ACC112 (cell line): Measurements from ENCODE around the gene MTERF4.
"Not testable (repeated sequence)": the region's sequence is repeated elsewhere in the genome, so short reads cannot be mapped to it uniquely, and the experiment has no call there.

Experiments used
- H2AFZ ChIP-seq: fragments of 200-600 bp; sonication (generic); one replicate; pipeline ENCODE4 v1.6.0; 2017; ENCODE audit warnings: antibody characterized with exemption, low read length; ENCODE audit not compliant: unreplicated experiment
- H3K27ac ChIP-seq: fragments of 200-600 bp; sonication (generic); 2 replicates; pipeline ENCODE4 v1.5.1; 2014; ENCODE audit warnings: low read depth, mild to moderate bottlenecking, antibody characterized with exemption, low read length, moderate library complexity
- H3K27me3 ChIP-seq: fragments of 200-600 bp; sonication (generic); 2 replicates; pipeline ENCODE4 v1.6.1; 2014; ENCODE audit warnings: mild to moderate bottlenecking, antibody characterized with exemption, low read length, moderate library complexity, mixed read lengths; ENCODE audit not compliant: insufficient read depth
- H3K36me3 ChIP-seq: fragments of 200-600 bp; sonication (generic); 2 replicates; pipeline ENCODE4 v1.6.1; 2016; ENCODE audit warnings: mild to moderate bottlenecking, antibody characterized with exemption, low read length, moderate library complexity, mixed read lengths; ENCODE audit not compliant: insufficient read depth
- H3K4me1 ChIP-seq: fragments of 200-600 bp; sonication (generic); one replicate; pipeline ENCODE4 v1.6.1; 2016; ENCODE audit warnings: low read length, mixed read lengths; ENCODE audit not compliant: insufficient read depth, unreplicated experiment, control insufficient read depth
- H3K4me3 ChIP-seq: fragments of 200-600 bp; sonication (generic); 2 replicates; pipeline ENCODE4 v1.5.1; 2014; ENCODE audit warnings: mild to moderate bottlenecking, low read depth, low read length
- H3K79me2 ChIP-seq: fragments of 200-600 bp; sonication (generic); one replicate; pipeline ENCODE4 v1.6.0; 2016; ENCODE audit warnings: low read length; ENCODE audit not compliant: control insufficient read depth, unreplicated experiment, insufficient read depth

Gene MTERF4

DNA sequence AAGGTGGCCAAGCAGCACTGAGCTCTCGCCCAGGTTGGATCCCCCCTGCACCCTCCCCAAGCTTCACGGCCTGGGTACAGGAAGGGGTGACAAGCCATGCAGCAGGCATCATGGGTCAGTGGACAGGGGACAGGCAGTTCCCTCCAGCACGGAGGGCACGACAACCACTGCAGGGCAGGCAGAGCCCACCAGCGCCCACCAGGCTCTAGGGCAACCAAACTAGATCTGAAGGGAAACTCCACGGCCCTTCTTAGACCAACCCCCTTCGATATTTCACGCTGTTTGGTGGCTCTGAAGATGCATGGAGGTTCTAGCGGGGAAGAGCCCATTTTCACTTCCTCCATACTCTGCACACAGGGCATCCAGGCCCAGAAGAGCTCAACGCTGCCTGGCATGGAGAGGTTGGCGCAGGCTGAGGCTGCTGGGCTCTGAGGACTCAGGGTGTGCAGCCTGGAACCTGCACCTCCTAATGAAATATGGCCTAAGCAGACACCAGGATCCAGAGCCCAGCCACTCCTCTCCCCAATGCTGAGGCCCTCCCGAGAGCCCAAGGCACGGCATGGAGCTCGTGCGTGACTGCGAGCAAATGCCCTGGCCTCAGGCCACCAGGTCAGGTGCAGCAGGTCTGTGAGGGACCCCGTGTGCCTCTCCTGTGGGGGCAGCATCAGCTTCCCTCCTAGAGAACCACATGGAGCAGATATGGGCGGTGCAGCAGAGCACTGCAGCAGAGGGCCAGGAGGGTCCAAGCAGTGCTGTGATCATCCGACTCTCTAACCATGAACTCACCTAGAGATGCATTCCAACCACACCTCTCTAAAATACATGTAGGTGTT, 8.7 kb upstream of the MTERF4 start:
- Histone ChIP-seq H3K27ac (no peak overlapping the region), H3K36me3 (no peaks in the 10 kb centered on the region), H2AFZ (no peak overlapping the region), H3K4me1 (no peaks in the 10 kb centered on the region), H3K79me2 (no peaks in the 10 kb centered on the region), H3K4me3 (no peak overlapping the region), H3K27me3 (no peaks in the 10 kb centered on the region)

GRCh38 chr2:241110089-241110606, 8.1 kb upstream of the MTERF4 start:
- no peaks in the 10 kb centered on the region for H3K4me1 ChIP-seq
- no peaks in the 10 kb centered on the region for H3K36me3 ChIP-seq
- no peak overlapping the region for H3K27ac ChIP-seq
- H3K27me3 ChIP-seq, result no peaks in the 10 kb centered on the region
- no peak overlapping the region for H2AFZ ChIP-seq
- H3K4me3 ChIP-seq, result no peak overlapping the region
- H3K79me2 ChIP-seq, result no peaks in the 10 kb centered on the region

GRCh38 chr2:241109210-241110088, 7.4 kb upstream of the MTERF4 start:
- no peaks in the 10 kb centered on the region for H3K4me1 ChIP-seq
- no peak overlapping the region for H3K27ac ChIP-seq
- H3K27me3 ChIP-seq, result no peaks in the 10 kb centered on the region
- no peaks in the 10 kb centered on the region for H3K36me3 ChIP-seq
- H3K79me2 ChIP-seq, result no peaks in the 10 kb centered on the region
- H2AFZ ChIP-seq, result no peak overlapping the region
- H3K4me3 ChIP-seq, result no peak overlapping the region

- Histone ChIP-seq H3K27ac (no peak overlapping the region), H3K4me1 (no peaks in the 10 kb centered on the region), H3K4me3 (no peak overlapping the region), H2AFZ (no peak overlapping the region), H3K27me3 (no peaks in the 10 kb centered on the region), H3K79me2 (no peaks in the 10 kb centered on the region), H3K36me3 (no peaks in the 10 kb centered on the region)
Measured at GRCh38 chr2:241108271-241109209, 6.5 kb upstream of the MTERF4 start.

- H3K36me3 ChIP-seq, result no peaks in the 10 kb centered on the region
- H3K27ac ChIP-seq, result no peak overlapping the region
- H2AFZ ChIP-seq, result no peak overlapping the region
- peaks cover 6% of the 10 kb centered on the region for H3K79me2 ChIP-seq
- H3K27me3 ChIP-seq, result no peaks in the 10 kb centered on the region
- H3K4me3 ChIP-seq, result no peak overlapping the region
- H3K4me1 ChIP-seq, result no peaks in the 10 kb centered on the region
Measured at GRCh38 chr2:241107031-241107783, 5.1 kb upstream of the MTERF4 start.

DNA sequence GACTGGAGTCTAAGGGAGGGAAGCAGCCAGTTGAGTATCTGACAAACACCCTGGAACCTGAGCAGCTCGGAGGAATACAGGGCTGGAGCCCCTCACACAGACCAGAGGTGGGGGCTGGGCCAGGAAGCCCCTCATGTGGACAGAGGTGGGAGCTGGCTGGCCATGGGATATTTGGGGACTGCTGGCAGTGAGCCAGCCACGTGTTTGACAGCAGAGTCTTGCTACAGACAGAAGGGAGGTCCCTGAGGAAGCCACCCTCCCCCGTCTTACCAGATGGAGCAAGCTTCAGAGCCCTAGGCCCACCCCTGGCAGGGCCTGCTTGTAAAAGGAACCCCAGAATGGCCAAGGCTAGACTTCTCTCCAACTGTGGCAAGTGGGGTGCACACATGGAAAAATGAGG, 3.6 kb upstream of the MTERF4 start:
- Histone ChIP-seq H3K27me3 (no peaks in the 10 kb centered on the region), H3K4me1 (peaks cover 5% of the 10 kb centered on the region)

DNA sequence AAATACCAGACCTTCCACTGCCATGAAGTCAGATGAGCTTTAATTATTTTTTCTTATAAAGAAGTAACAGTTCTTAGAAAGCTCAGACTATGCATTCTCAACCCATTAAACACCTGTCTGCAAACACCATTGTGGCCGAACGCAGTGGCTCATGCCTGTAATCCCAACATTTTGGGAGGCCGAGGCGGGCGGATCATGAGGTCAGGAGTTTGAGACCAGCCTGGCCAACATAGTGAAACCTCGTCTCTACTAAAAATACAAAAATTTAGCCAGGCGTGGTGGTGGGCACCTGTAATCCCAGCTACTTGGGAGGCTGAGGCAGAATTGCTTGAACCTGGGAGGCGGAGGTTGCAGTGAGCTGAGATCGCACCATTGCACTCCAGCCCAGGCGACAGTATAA, 2.5 kb upstream of the MTERF4 start:
- H2AFZ ChIP-seq, H3K36me3 ChIP-seq, H3K27me3 ChIP-seq, H3K4me3 ChIP-seq, H3K4me1 ChIP-seq, H3K27ac ChIP-seq: not testable (repeated sequence)
- peaks cover 27% of the 10 kb centered on the region for H3K79me2 ChIP-seq

More for the DNA sequence above, 3.6 kb upstream of the MTERF4 start:
- Histone ChIP-seq H3K27ac (no peak overlapping the region), H2AFZ (no peak overlapping the region), H3K4me3 (no peak overlapping the region), H3K36me3 (no peaks in the 10 kb centered on the region), H3K79me2 (peaks cover 20% of the 10 kb centered on the region)

DNA sequence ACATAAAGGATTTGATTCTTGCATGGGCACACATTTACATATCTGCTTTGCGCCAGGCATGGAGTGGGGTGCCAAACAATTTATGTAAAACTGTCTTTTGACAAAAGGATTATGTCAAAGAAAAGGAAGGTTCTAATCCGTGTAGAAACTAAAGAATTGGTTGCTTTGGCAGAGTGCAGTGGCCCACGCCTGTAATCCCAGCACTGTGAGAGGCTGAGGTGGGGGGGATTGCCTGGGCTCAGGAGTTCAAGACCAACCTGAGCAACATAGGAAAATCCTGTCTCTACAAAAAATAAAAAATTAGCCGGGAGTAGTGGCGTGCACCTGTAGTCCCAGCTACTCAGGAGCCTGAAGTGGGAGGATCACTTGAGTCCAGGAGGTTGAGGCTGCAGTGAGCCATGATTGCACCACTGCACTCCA, 1.1 kb upstream of the MTERF4 start:
- H3K4me1 ChIP-seq, result peaks cover 9% of the 10 kb centered on the region
- no peaks in the 10 kb centered on the region for H3K27me3 ChIP-seq
- no peaks in the 10 kb centered on the region for H3K36me3 ChIP-seq
- H2AFZ ChIP-seq, result peak overlapping the region; percentile 89
- H3K4me3 ChIP-seq, result peak overlapping the region; percentile 96
- H3K27ac ChIP-seq, result no peak overlapping the region
- peaks cover 36% of the 10 kb centered on the region for H3K79me2 ChIP-seq

- no peaks in the 10 kb centered on the region for H3K27me3 ChIP-seq
- peaks cover 36% of the 10 kb centered on the region for H3K79me2 ChIP-seq
- H3K36me3 ChIP-seq, result peaks cover 14% of the 10 kb centered on the region
- no peak overlapping the region for H3K4me3 ChIP-seq
- H3K4me1 ChIP-seq, result peaks cover 9% of the 10 kb centered on the region
- H2AFZ ChIP-seq, result no peak overlapping the region
- H3K27ac ChIP-seq, result no peak overlapping the region
Measured at GRCh38 chr2:241099246-241099645, 2.8 kb downstream of the MTERF4 start.
